Astrocyte (in vitro differentiated cells and primary cell): ENCODE data around the gene BBX.

Experiments
- EZH2 ChIP-seq: IDR thresholded peaks from 2 replicates; pipeline ENCODE4 v1.6.1; 2012; ENCODE audit warnings: mild to moderate bottlenecking, low read length, inconsistent platforms; ENCODE audit not compliant: insufficient read depth
- TF ChIP-seq, protein P1 (sequence below): IDR thresholded peaks from 2 replicates; pipeline ENCODE4 v1.5.1; 2011; ENCODE audit warnings: low read depth, mild to moderate bottlenecking, inconsistent platforms, low read length, moderate library complexity; ENCODE audit not compliant: insufficient read depth

- TF ChIP-seq, protein P1, sequence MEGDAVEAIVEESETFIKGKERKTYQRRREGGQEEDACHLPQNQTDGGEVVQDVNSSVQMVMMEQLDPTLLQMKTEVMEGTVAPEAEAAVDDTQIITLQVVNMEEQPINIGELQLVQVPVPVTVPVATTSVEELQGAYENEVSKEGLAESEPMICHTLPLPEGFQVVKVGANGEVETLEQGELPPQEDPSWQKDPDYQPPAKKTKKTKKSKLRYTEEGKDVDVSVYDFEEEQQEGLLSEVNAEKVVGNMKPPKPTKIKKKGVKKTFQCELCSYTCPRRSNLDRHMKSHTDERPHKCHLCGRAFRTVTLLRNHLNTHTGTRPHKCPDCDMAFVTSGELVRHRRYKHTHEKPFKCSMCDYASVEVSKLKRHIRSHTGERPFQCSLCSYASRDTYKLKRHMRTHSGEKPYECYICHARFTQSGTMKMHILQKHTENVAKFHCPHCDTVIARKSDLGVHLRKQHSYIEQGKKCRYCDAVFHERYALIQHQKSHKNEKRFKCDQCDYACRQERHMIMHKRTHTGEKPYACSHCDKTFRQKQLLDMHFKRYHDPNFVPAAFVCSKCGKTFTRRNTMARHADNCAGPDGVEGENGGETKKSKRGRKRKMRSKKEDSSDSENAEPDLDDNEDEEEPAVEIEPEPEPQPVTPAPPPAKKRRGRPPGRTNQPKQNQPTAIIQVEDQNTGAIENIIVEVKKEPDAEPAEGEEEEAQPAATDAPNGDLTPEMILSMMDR = no peak
- no peak for TF ChIP-seq EZH2
These were observed 249.3 kb downstream of the BBX start for GRCh38 chr3:107772016-107772415.
